Esophagus muscularis mucosa (tissue), 4 donors: ENCODE results near the gene MAP1LC3B2. TPM values are rescaled to one million over a fixed set of nuclear protein-coding genes. Genes with fewer than 3 reads are reported as not detected.

Experiments
- DNase-seq: peaks from one replicate; pipeline ENCODE4 v3.0.0-alpha.2; 2017; ENCODE audit errors: extremely low spot score
- H3K27ac ChIP-seq, 4 donors: fragments of 200-600 bp; sonication (generic); replicated peaks in 1 of 4; 1 replicate in 3 of 4; 2 replicates in 1 of 4; pipeline ENCODE4 v1.5.1; 2016 to 2019; ENCODE audit warnings: mild to moderate bottlenecking in 1 of 4
- H3K27me3 ChIP-seq, 4 donors: fragments of 200-600 bp; sonication (generic); one replicate each; pipeline versions ENCODE4 v1.5.1 to v1.6.0; 2016 to 2019
- H3K36me3 ChIP-seq, 4 donors: fragments of 200-600 bp; sonication (generic); one replicate each; pipeline ENCODE4 v1.5.1; 2016 to 2019
- H3K4me1 ChIP-seq, 4 donors: fragments of 200-600 bp; sonication (generic); one replicate each; pipeline ENCODE4 v1.5.1; 2016 to 2019
- H3K4me3 ChIP-seq, 4 donors: fragments of 200-600 bp; sonication (generic); 1 replicate in 2 of 4; 2 replicates in 2 of 4; pipeline ENCODE4 v1.5.1; 2016 to 2019; ENCODE audit warnings: mild to moderate bottlenecking in 4 of 4, moderate library complexity in 1 of 4
- H3K9me3 ChIP-seq, 4 donors: fragments of 200-600 bp; sonication (generic); 1 replicate in 3 of 4; 2 replicates in 1 of 4; pipeline ENCODE4 v1.5.1; 2016 to 2019
- CTCF ChIP-seq, 3 experiments: fragments of 200-600 bp in 2 of 3; fragments of 450-650 bp in 1 of 3; sonication (generic) in 2 of 3; IDR thresholded peaks; one replicate each; pipeline ENCODE4 v1.5.1; 2017 to 2019; ENCODE audit warnings: antibody characterized with exemption in 3 of 3, mild to moderate bottlenecking in 2 of 3, moderate library complexity in 1 of 3
- EP300 ChIP-seq: sonication (generic); formaldehyde crosslinking; IDR thresholded peaks from one replicate; pipeline ENCODE4 v1.6.1; 2017; ENCODE audit warnings: antibody characterized with exemption
- POLR2A ChIP-seq: fragments of 450-650 bp; IDR thresholded peaks from one replicate; pipeline ENCODE4 v1.6.1; 2017; ENCODE audit warnings: antibody characterized with exemption, moderate library complexity, mild to moderate bottlenecking, low read depth
- POLR2AphosphoS5 ChIP-seq, 2 donors: sonication (generic); formaldehyde crosslinking; IDR thresholded peaks; one replicate each; pipeline ENCODE4 v1.6.1; 2017; ENCODE audit warnings: antibody characterized with exemption in 2 of 2
- WGBS: methylation state at CpG from one replicate; pipeline ENCODE4 v1.1.5; 2018; 5-methylcytosine and 5-hydroxymethylcytosine counted together
- intact Hi-C: fragments of 100-400 bp; cut with DNase I; formaldehyde crosslinking; loops from one replicate; pipeline ENCODE4 v1.15.1; 2023
- total RNA-seq, 4 donors: library from RNA; depleted of rRNA; stranded (reverse); fragments of >200 nt; gene quantifications; one replicate each; pipeline versions ENCODE4 v1.1.0 to v1.2.1, GENCODE V29; 2016

Gene MAP1LC3B2
- total RNA-seq, 4 donors from 2014 or later: 0.83 to 3.0 (median 1.8) TPM; not detected in 1

DNA sequence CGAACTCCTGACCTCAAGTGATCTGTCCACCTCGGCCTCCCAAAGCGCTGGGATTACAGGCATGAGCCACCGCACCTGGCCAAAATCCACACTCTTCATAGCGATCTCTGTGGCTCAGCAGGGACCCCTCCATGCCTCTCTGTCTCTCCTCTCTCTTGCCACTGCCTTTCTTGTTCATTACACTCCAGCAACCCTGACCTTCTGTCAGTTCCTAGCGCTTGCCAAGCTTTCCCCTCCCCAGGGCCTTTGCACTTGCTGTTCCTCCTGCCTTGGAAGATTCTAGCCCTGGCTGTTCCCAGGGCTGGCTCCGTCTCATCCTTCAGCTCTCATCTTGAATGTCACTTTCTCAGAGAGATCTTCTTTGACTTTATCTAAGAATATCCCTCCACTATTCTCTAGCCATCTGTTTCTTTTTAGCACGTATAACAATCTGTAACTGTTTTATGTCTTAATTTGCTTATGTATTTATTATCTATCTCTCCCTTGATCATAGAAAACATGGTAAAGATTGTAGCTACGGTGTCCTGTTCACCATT, 38.9 kb upstream of the MAP1LC3B2 start:
- no peak overlapping the region for H3K4me3 ChIP-seq
- intact Hi-C loops: no loop called here
- WGBS: 97% methylated on average over 9 of the region's 9 CpGs
- no peaks in the 10 kb centered on the region for H3K27me3 ChIP-seq
- peaks cover 4 to 11% (median 9%) of the 10 kb centered on the region in 4 donors for H3K4me1 ChIP-seq
- no peak for DNase-seq
- no peak overlapping the region for H3K27ac ChIP-seq
- no peaks in the 10 kb centered on the region for H3K9me3 ChIP-seq
- TF ChIP-seq CTCF (IDR thresholded peaks at IDR 0.05) (no peak), POLR2AphosphoS5 (IDR thresholded peaks at IDR 0.05) (no peak), POLR2A (no peak), EP300 (no peak)
- H3K36me3 ChIP-seq: no peaks in the 10 kb centered on the region

GRCh38 chr12:116520801-116521471, 38.2 kb upstream of the MAP1LC3B2 start:
- 72% methylated on average over 15 of the region's 15 CpGs for WGBS
- H3K36me3 ChIP-seq: no peaks in the 10 kb centered on the region
- no peak for DNase-seq
- no peaks in the 10 kb centered on the region for H3K9me3 ChIP-seq
- intact Hi-C loops: no loop called here
- no peak overlapping the region for H3K4me3 ChIP-seq
- H3K27ac ChIP-seq: no peak overlapping the region
- H3K4me1 ChIP-seq: peaks cover 10 to 17% (median 15%) of the 10 kb centered on the region in 4 donors
- no peak for TF ChIP-seq CTCF (IDR thresholded peaks at IDR 0.05)
- H3K27me3 ChIP-seq: no peaks in the 10 kb centered on the region

DNA sequence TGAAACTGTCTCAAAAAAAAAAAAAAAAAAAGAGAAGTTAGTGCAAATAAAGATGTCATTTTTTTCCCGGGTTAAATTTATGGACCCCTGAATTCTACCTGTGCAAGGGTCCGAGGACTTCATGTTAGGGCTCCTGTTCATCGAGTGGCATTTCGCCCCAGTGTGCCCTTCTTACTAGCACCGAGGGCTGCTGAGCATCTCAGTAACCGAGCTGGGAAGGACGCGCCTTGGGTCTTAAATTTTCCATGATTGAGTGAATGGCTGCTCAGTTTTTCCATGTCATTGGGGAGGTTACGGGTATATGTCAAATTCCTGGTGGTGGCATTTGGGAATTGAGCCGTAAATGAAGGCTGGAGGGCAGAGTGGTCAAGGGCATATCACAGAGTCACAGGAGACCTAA, 34.9 kb upstream of the MAP1LC3B2 start:
- DNase-seq: no peak
- no peaks in the 10 kb centered on the region for H3K27me3 ChIP-seq
- peaks cover 10 to 39% (median 38%) of the 10 kb centered on the region in 4 donors for H3K4me1 ChIP-seq
- intact Hi-C loops: no loop called here
- no peaks in the 10 kb centered on the region for H3K36me3 ChIP-seq
- no peak overlapping the region for H3K4me3 ChIP-seq
- TF ChIP-seq POLR2AphosphoS5 (IDR thresholded peaks at IDR 0.05) (no peak), EP300 (no peak), POLR2A (no peak), CTCF (IDR thresholded peaks at IDR 0.05) (no peak)
- no peaks in the 10 kb centered on the region for H3K9me3 ChIP-seq
- WGBS: 92% methylated on average over 10 of the region's 10 CpGs
- H3K27ac ChIP-seq: no peak overlapping the region

- Histone ChIP-seq H3K9me3 (no peaks in the 10 kb centered on the region), H3K4me1 (peaks cover 10 to 46% (median 45%) of the 10 kb centered on the region in 4 donors), H3K4me3 (peak overlapping the region; percentile 13 to 38 (median 30)), H3K36me3 (no peaks in the 10 kb centered on the region), H3K27ac (peak overlapping the region; percentile 81 to 88 (median 84)), H3K27me3 (no peaks in the 10 kb centered on the region)
- TF ChIP-seq POLR2A (no peak), POLR2AphosphoS5 (IDR thresholded peaks at IDR 0.05) (no peak), CTCF (IDR thresholded peaks at IDR 0.05) (no peak), EP300 (no peak)
- WGBS: 46% methylated on average over 4 of the region's 4 CpGs
- DNase-seq: no peak
- intact Hi-C loops: loop anchor here (5.0 kb wide), 1 partner anchor 248 kb away; the partner anchor contains the start of gene MED13L
These were observed 34.2 kb upstream of the MAP1LC3B2 start for GRCh38 chr12:116524964-116525379.
